ENCODE results near the gene CIB4. TPM values are rescaled to one million over a fixed set of nuclear protein-coding genes. Genes with fewer than 3 reads are reported as not detected.
A peak's percentile ranks its signal among the peaks of the same experiment; 100 is the strongest.

Gene CIB4
- total and polyA plus RNA-seq, 2 experiments from 2014 or later, result not detected

DNA sequence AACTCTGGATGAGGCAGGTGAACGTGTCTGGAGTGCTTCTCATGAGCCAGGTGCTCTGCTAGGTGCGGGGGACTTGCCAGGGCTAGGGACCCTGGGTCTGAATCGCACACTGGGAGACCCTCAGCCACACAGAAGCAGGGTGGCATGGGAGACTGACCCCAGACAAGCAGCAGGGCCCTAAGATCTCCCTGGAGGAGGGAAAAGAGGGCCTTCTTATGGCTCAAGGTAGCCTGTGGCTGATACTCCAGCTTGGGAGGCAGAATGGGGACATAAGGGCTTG, 12.8 kb upstream of the CIB4 start:
- H3K36me3 ChIP-seq (ENCODE audit: low read depth), result no peaks in the 10 kb centered on the region
- H3K9ac ChIP-seq, result no peak overlapping the region
- in situ Hi-C loops (cut with MboI), result no loop called here
- H3K4me1 ChIP-seq (ENCODE audit: insufficient read depth), result no peaks in the 10 kb centered on the region
- no peak for DNase-seq
- TF ChIP-seq EZH2phosphoT487 (IDR thresholded peaks at IDR 0.05; ENCODE audit: insufficient read depth, low read depth), result no peak
- H3K27ac ChIP-seq, result no peak overlapping the region
- 33 to 49% methylated on average over 3 of the region's 3 CpGs for WGBS, 2 experiments (ENCODE audit: low coverage in 1 of 2, low lambda C conversion rate in 2 of 2, missing lambda C conversion rate in 2 of 2)
- H4K20me1 ChIP-seq (ENCODE audit: insufficient read depth), result no peaks in the 10 kb centered on the region
- H3K4me3 ChIP-seq, result no peak overlapping the region
- H3K9me2 ChIP-seq (ENCODE audit: insufficient read depth), result no peaks in the 10 kb centered on the region
- no peak overlapping the region for H3K4me2 ChIP-seq (ENCODE audit: unreplicated experiment)
- no peaks in the 10 kb centered on the region for H3K79me2 ChIP-seq (ENCODE audit: insufficient read depth)
- peaks cover 29% of the 10 kb centered on the region for H3K27me3 ChIP-seq (replicated peaks; ENCODE audit: insufficient read depth)
- no peaks in the 10 kb centered on the region for H3K9me3 ChIP-seq (ENCODE audit: low read depth)
- 0 out of 2 replicates have a peak, but pooled peaks cover 10% of the 10 kb centered on the region for H3F3A ChIP-seq (ENCODE audit: insufficient read depth)
- no peak overlapping the region for H2AFZ ChIP-seq

- no peaks in the 10 kb centered on the region for H3K36me3 ChIP-seq (ENCODE audit: low read depth)
- peaks cover 27% of the 10 kb centered on the region for H3K27me3 ChIP-seq (replicated peaks; ENCODE audit: insufficient read depth)
- no peak overlapping the region for H3K4me2 ChIP-seq (ENCODE audit: unreplicated experiment)
- H3K27ac ChIP-seq, result no peak overlapping the region
- 0 out of 2 replicates have a peak, but pooled peaks cover 10% of the 10 kb centered on the region for H3F3A ChIP-seq (ENCODE audit: insufficient read depth)
- H3K79me2 ChIP-seq (ENCODE audit: insufficient read depth), result no peaks in the 10 kb centered on the region
- no peak overlapping the region for H3K4me3 ChIP-seq
- no peaks in the 10 kb centered on the region for H4K20me1 ChIP-seq (ENCODE audit: insufficient read depth)
- H2AFZ ChIP-seq, result no peak overlapping the region
- in situ Hi-C loops (cut with MboI), result no loop called here
- H3K9ac ChIP-seq, result no peak overlapping the region
- no peak for DNase-seq
- no peak for TF ChIP-seq EZH2 (IDR thresholded peaks at IDR 0.05; ENCODE audit: insufficient read depth, poor library complexity, severe bottlenecking)
- no peak for TF ChIP-seq EZH2phosphoT487 (IDR thresholded peaks at IDR 0.05; ENCODE audit: insufficient read depth, low read depth)
- H3K9me3 ChIP-seq (ENCODE audit: low read depth), result no peaks in the 10 kb centered on the region
- no peaks in the 10 kb centered on the region for H3K4me1 ChIP-seq (ENCODE audit: insufficient read depth)
- H3K9me2 ChIP-seq (ENCODE audit: insufficient read depth), result no peaks in the 10 kb centered on the region
- 53 to 62% methylated on average over 13 of the region's 13 CpGs for WGBS, 2 experiments (ENCODE audit: low coverage in 1 of 2, low lambda C conversion rate in 2 of 2, missing lambda C conversion rate in 2 of 2)
These were observed 12.3 kb upstream of the CIB4 start for GRCh38 chr2:26653207-26654060.

- H2AFZ ChIP-seq, result no peak overlapping the region
- no peaks in the 10 kb centered on the region for H3K36me3 ChIP-seq (ENCODE audit: low read depth)
- H3K9me3 ChIP-seq (ENCODE audit: low read depth), result no peaks in the 10 kb centered on the region
- 33 to 37% methylated on average over 11 to 12 of the region's 12 CpGs for WGBS, 2 experiments (ENCODE audit: low coverage in 1 of 2, low lambda C conversion rate in 2 of 2, missing lambda C conversion rate in 2 of 2)
- no peak overlapping the region for H3K9ac ChIP-seq
- H3K27me3 ChIP-seq (replicated peaks; ENCODE audit: insufficient read depth), result peaks cover 27% of the 10 kb centered on the region
- in situ Hi-C loops (cut with MboI), result no loop called here
- H4K20me1 ChIP-seq (ENCODE audit: insufficient read depth), result no peaks in the 10 kb centered on the region
- no peaks in the 10 kb centered on the region for H3K79me2 ChIP-seq (ENCODE audit: insufficient read depth)
- no peak for TF ChIP-seq EZH2phosphoT487 (IDR thresholded peaks at IDR 0.05; ENCODE audit: insufficient read depth, low read depth)
- no peak for TF ChIP-seq EZH2 (IDR thresholded peaks at IDR 0.05; ENCODE audit: insufficient read depth, poor library complexity, severe bottlenecking)
- 0 out of 2 replicates have a peak, but pooled peaks cover 10% of the 10 kb centered on the region for H3F3A ChIP-seq (ENCODE audit: insufficient read depth)
- DNase-seq, result peak; percentile 63
- H3K4me2 ChIP-seq (ENCODE audit: unreplicated experiment), result no peak overlapping the region
- H3K4me1 ChIP-seq (ENCODE audit: insufficient read depth), result no peaks in the 10 kb centered on the region
- no peak overlapping the region for H3K4me3 ChIP-seq
- no peak overlapping the region for H3K27ac ChIP-seq
- no peaks in the 10 kb centered on the region for H3K9me2 ChIP-seq (ENCODE audit: insufficient read depth)
These were observed 11.3 kb upstream of the CIB4 start for GRCh38 chr2:26652361-26653041.

GRCh38 chr2:26651799-26652198, 10.6 kb upstream of the CIB4 start:
- Histone ChIP-seq H3K36me3 (ENCODE audit: low read depth) (no peaks in the 10 kb centered on the region), H2AFZ (no peak overlapping the region), H3K4me1 (ENCODE audit: insufficient read depth) (no peaks in the 10 kb centered on the region), H4K20me1 (ENCODE audit: insufficient read depth) (no peaks in the 10 kb centered on the region), H3K4me3 (no peak overlapping the region), H3K79me2 (ENCODE audit: insufficient read depth) (no peaks in the 10 kb centered on the region), H3K9ac (no peak overlapping the region), H3K9me2 (ENCODE audit: insufficient read depth) (no peaks in the 10 kb centered on the region), H3K4me2 (ENCODE audit: unreplicated experiment) (no peak overlapping the region), H3K27ac (no peak overlapping the region), H3K27me3 (replicated peaks; ENCODE audit: insufficient read depth) (peaks cover 27% of the 10 kb centered on the region), H3F3A (ENCODE audit: insufficient read depth) (0 out of 2 replicates have a peak, but pooled peaks cover 10% of the 10 kb centered on the region), H3K9me3 (ENCODE audit: low read depth) (no peaks in the 10 kb centered on the region)
- WGBS, 2 experiments (ENCODE audit: low coverage in 1 of 2, low lambda C conversion rate in 2 of 2, missing lambda C conversion rate in 2 of 2), result 36 to 44% methylated on average over 7 of the region's 7 CpGs
- TF ChIP-seq EZH2phosphoT487 (IDR thresholded peaks at IDR 0.05; ENCODE audit: insufficient read depth, low read depth) (no peak), EZH2 (IDR thresholded peaks at IDR 0.05; ENCODE audit: insufficient read depth, poor library complexity, severe bottlenecking) (no peak)
- DNase-seq, result no peak
- in situ Hi-C loops (cut with MboI), result no loop called here

All from GM23248 (cell line).